Panc1 (cell line): Measurements from ENCODE around the gene FLVCR1. TPM values are rescaled to one million over a fixed set of nuclear protein-coding genes. Genes with fewer than 3 reads are reported as not detected.

Experiments used
- ATAC-seq: fragments of 200-7000 bp; cut with Tn5 transposase; 2 replicates; pipeline ENCODE4 v1.9.1; 2020; ENCODE audit warnings: mild to moderate bottlenecking, moderate library complexity
- BruUV-seq: library from RNA; stranded (reverse); fragments of 400-500 nt; replicated peaks from 2 replicates; lab custom pipeline; 2021; lab: Mats Ljungman, UMichigan
- CTCF ChIA-PET: fragments of 300-600 bp; sonication (Branson Sonifier 250); formaldehyde crosslinking; loops from one replicate; lab custom pipeline; 2022; ENCODE audit warnings: antibody characterized with exemption; lab: Charles Lee
- POLR2A ChIA-PET: fragments of 300-600 bp; sonication (Branson Sonifier 250); formaldehyde crosslinking; loops from one replicate; lab custom pipeline; 2022; ENCODE audit warnings: antibody characterized with exemption; lab: Charles Lee
- DNase-seq: peaks from one replicate; pipeline ENCODE4 v3.0.0-alpha.2; 2010; ENCODE audit warnings: low read depth, low spot score
- H3K27ac ChIP-seq: 2 replicates; pipeline ENCODE4 v1.5.1; 2011; ENCODE audit warnings: mild to moderate bottlenecking, low read length, inconsistent platforms
- H3K27me3 ChIP-seq: fragments of 200-500 bp; sonication (Bioruptor generic); 2 replicates; pipeline ENCODE4 v1.6.0; 2014; ENCODE audit warnings: low read length, inconsistent platforms; ENCODE audit not compliant: control insufficient read depth, insufficient read depth
- H3K36me3 ChIP-seq: fragments of 200-500 bp; sonication (Bioruptor generic); 2 replicates; pipeline ENCODE4 v1.5.1; 2014; ENCODE audit warnings: inconsistent platforms, mild to moderate bottlenecking, low read length, moderate library complexity; ENCODE audit not compliant: control insufficient read depth, insufficient read depth
- H3K4me1 ChIP-seq: 2 replicates; pipeline ENCODE4 v1.5.1; 2011; ENCODE audit warnings: inconsistent platforms, mild to moderate bottlenecking, low read length, moderate library complexity; ENCODE audit not compliant: control insufficient read depth, insufficient read depth
- H3K4me3 ChIP-seq, 2 experiments: 2 replicates each; pipeline ENCODE4 v1.5.1; 2011 to 2012; ENCODE audit warnings: low read depth in 2 of 2, low read length in 2 of 2, mild to moderate bottlenecking in 2 of 2, inconsistent platforms in 1 of 2, moderate library complexity in 1 of 2
- H3K9me3 ChIP-seq: fragments of 200-500 bp; sonication (Bioruptor generic); 2 replicates; pipeline ENCODE4 v1.5.1; 2014; ENCODE audit warnings: low read depth, mild to moderate bottlenecking, inconsistent platforms, low read length, moderate library complexity; ENCODE audit not compliant: control insufficient read depth, insufficient read depth
- POLR2AphosphoS5 ChIP-seq: IDR thresholded peaks from 2 replicates; pipeline ENCODE4 v1.6.1; 2012; ENCODE audit warnings: mild to moderate bottlenecking, low read depth, low read length, moderate library complexity
- SIN3A ChIP-seq: IDR thresholded peaks from 2 replicates; pipeline ENCODE4 v1.6.1; 2012; ENCODE audit warnings: low read depth, mild to moderate bottlenecking, low read length, moderate library complexity, borderline replicate concordance; ENCODE audit not compliant: insufficient read depth
- TCF7L2 ChIP-seq: IDR thresholded peaks from 2 replicates; pipeline ENCODE4 v1.6.1; 2011; ENCODE audit warnings: mild to moderate bottlenecking, low read depth, low read length, inconsistent platforms
- in situ Hi-C: cut with HindIII; loops from 2 replicates; pipeline ENCODE4 v1.10.0; 2016; ENCODE audit warnings: low sequenced_read_pairs, low pct_unique_long_range_greater_than_20kb
- intact Hi-C: fragments of 100-400 bp; cut with micrococcal nuclease; formaldehyde crosslinking; loops from one replicate; pipeline ENCODE4 v1.10.0; 2022; ENCODE audit not compliant: unreplicated experiment
- total RNA-seq: library from RNA; stranded (reverse); gene quantifications from one replicate; pipeline ENCODE4 v1.2.1, GENCODE V29; 2021; ENCODE audit not compliant: unreplicated experiment
- TF ChIP-seq, protein P1 (sequence below), 2 experiments: IDR thresholded peaks; 2 replicates each; pipeline ENCODE4 v1.6.1; 2011 to 2012; ENCODE audit warnings: low read depth in 2 of 2, control low read depth in 1 of 2, low read length in 1 of 2, mild to moderate bottlenecking in 1 of 2, moderate library complexity in 1 of 2; ENCODE audit not compliant: insufficient read depth in 1 of 2
- TF ChIP-seq, protein P2 (sequence below): fragments of 450-650 bp; IDR thresholded peaks from 2 replicates; pipeline ENCODE4 v1.5.1; 2017; ENCODE audit warnings: mild to moderate bottlenecking

FLVCR1 gene
- total RNA-seq, 1 experiment from 2014 or later = 21.4 TPM

DNA sequence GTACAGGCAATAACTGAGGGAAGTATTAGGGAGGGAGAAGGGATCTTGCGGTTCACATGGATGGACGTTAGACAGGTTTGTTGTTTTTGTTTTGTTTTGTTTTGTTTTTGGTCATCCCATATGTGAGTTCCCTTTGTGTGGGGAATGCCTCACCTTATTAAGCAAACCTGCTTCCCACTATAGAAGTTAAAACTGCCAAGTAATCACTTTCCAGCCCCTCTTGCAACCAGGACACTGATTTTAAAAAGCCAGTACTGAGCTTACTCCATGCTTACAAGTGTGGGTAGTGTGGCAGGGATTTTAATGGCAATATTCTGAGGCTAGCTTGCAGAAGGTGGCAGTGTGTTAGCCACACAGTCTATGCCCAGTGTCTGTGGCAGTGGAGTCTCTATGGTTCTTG is 37.1 kb upstream of the FLVCR1 start:
- Histone ChIP-seq H3K9me3 (peaks cover 11% of the 10 kb centered on the region), H3K36me3 (no peaks in the 10 kb centered on the region), H3K27me3 (no peaks in the 10 kb centered on the region), H3K4me3 (no peak overlapping the region), H3K4me1 (0 out of 2 replicates have a peak, but pooled peaks cover 3% of the 10 kb centered on the region), H3K27ac (no peak overlapping the region)
- TF ChIP-seq SIN3A (no peak), TCF7L2 (no peak), POLR2AphosphoS5 (no peak)
- TF ChIP-seq, protein P1, sequence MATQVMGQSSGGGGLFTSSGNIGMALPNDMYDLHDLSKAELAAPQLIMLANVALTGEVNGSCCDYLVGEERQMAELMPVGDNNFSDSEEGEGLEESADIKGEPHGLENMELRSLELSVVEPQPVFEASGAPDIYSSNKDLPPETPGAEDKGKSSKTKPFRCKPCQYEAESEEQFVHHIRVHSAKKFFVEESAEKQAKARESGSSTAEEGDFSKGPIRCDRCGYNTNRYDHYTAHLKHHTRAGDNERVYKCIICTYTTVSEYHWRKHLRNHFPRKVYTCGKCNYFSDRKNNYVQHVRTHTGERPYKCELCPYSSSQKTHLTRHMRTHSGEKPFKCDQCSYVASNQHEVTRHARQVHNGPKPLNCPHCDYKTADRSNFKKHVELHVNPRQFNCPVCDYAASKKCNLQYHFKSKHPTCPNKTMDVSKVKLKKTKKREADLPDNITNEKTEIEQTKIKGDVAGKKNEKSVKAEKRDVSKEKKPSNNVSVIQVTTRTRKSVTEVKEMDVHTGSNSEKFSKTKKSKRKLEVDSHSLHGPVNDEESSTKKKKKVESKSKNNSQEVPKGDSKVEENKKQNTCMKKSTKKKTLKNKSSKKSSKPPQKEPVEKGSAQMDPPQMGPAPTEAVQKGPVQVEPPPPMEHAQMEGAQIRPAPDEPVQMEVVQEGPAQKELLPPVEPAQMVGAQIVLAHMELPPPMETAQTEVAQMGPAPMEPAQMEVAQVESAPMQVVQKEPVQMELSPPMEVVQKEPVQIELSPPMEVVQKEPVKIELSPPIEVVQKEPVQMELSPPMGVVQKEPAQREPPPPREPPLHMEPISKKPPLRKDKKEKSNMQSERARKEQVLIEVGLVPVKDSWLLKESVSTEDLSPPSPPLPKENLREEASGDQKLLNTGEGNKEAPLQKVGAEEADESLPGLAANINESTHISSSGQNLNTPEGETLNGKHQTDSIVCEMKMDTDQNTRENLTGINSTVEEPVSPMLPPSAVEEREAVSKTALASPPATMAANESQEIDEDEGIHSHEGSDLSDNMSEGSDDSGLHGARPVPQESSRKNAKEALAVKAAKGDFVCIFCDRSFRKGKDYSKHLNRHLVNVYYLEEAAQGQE (IDR thresholded peaks at IDR 0.05; ENCODE audit: insufficient read depth in 1 of 2, low read depth in 2 of 2, low read length in 1 of 2) = no peak
- TF ChIP-seq, protein P2, sequence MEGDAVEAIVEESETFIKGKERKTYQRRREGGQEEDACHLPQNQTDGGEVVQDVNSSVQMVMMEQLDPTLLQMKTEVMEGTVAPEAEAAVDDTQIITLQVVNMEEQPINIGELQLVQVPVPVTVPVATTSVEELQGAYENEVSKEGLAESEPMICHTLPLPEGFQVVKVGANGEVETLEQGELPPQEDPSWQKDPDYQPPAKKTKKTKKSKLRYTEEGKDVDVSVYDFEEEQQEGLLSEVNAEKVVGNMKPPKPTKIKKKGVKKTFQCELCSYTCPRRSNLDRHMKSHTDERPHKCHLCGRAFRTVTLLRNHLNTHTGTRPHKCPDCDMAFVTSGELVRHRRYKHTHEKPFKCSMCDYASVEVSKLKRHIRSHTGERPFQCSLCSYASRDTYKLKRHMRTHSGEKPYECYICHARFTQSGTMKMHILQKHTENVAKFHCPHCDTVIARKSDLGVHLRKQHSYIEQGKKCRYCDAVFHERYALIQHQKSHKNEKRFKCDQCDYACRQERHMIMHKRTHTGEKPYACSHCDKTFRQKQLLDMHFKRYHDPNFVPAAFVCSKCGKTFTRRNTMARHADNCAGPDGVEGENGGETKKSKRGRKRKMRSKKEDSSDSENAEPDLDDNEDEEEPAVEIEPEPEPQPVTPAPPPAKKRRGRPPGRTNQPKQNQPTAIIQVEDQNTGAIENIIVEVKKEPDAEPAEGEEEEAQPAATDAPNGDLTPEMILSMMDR = no peak
- DNase-seq (no peak), ATAC-seq (no peak; the same call in 1 of the 2 replicates)
- intact Hi-C loops (no loop called here), in situ Hi-C loops (no loop called here)
- ChIA-PET POLR2A (no interaction called here), CTCF (interaction anchor here (0.7 kb wide), 1 partner anchor 130 kb away, joined by 5 read pairs; no protein-coding TSS in a partner anchor)
- no TSS peak for BruUV-seq

DNA sequence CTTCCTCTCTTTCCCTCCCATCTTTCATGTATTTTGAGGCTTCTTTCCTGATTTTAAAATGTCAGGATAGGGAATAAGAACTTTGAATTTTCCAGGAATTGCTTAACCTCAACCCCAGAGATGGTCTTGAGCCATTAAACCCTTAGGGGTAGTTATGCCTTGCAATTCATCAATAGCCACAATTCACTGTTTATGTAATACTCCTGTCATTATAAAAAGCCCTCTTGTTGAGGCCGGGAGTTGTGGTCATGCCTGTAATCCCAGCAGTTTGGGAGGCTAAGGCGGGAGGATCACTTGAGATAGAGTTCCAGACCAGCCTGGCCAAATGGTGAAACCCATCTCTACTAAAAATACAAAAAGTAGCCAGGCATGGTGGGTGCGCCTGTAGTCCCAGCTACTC is 35.1 kb upstream of the FLVCR1 start:
- DNase-seq (no peak), ATAC-seq (no peak)
- Histone ChIP-seq H3K27me3 (no peaks in the 10 kb centered on the region), H3K36me3 (no peaks in the 10 kb centered on the region), H3K9me3 (peaks cover 12% of the 10 kb centered on the region), H3K4me3 (no peak overlapping the region), H3K27ac (no peak overlapping the region), H3K4me1 (no peaks in the 10 kb centered on the region)
- POLR2A ChIA-PET = interaction anchor here (0.6 kb wide), 2 partner anchors 52 to 110 kb away, joined by 3 to 4 read pairs; no protein-coding TSS in a partner anchor
- CTCF ChIA-PET = interaction anchor here (0.6 to 0.8 kb wide), 2 partner anchors 51 to 158 kb away, joined by 3 to 7 read pairs; no protein-coding TSS in a partner anchor
- TF ChIP-seq TCF7L2 (no peak), SIN3A (no peak), POLR2AphosphoS5 (no peak)
- TF ChIP-seq, protein P2 = no peak
- TF ChIP-seq, protein P1 (IDR thresholded peaks at IDR 0.05; ENCODE audit: insufficient read depth in 1 of 2, low read depth in 2 of 2, low read length in 1 of 2) = no peak
- in situ Hi-C loops = no loop called here
- BruUV-seq = no TSS peak
- intact Hi-C loops = no loop called here
